Endothelial cell of umbilical vein (primary cell): Measurements from ENCODE around the gene NDRG2. TPM values are rescaled to one million over a fixed set of nuclear protein-coding genes. Genes with fewer than 3 reads are reported as not detected.

Experiments
- BruUV-seq: library from RNA; stranded (reverse); fragments of 400-500 nt; replicated peaks from 2 replicates; lab custom pipeline; 2021; lab: Mats Ljungman, UMichigan
- CTCF ChIA-PET: fragments of 300-600, 350-600 bp; sonication (Branson Sonifier 250); formaldehyde crosslinking; loops from one replicate; lab custom pipeline; 2021; ENCODE audit warnings: antibody characterized with exemption, inconsistent platforms; lab: Charles Lee
- POLR2A ChIA-PET: fragments of 300-600, 350-600 bp; sonication (Branson Sonifier 250); formaldehyde crosslinking; loops from one replicate; lab custom pipeline; 2021; ENCODE audit warnings: antibody characterized with exemption, inconsistent platforms; lab: Charles Lee
- DNase-seq: peaks from one replicate; pipeline ENCODE4 v3.0.0-alpha.2; 2011; ENCODE audit warnings: low read depth, low spot score
- FAIRE-seq: peaks from 2 replicates; lab custom pipeline; 2011; peaks lifted over from hg19 to GRCh38; lab: Jason Lieb, UNC
- H2AFZ ChIP-seq: 2 replicates; pipeline ENCODE4 v1.6.0; 2012; ENCODE audit warnings: low read depth, low read length, control low read depth, inconsistent platforms
- H3K27ac ChIP-seq: 2 replicates; pipeline ENCODE4 v1.5.1; 2011; ENCODE audit warnings: low read depth, mild to moderate bottlenecking, control low read depth, low read length, moderate library complexity; ENCODE audit not compliant: insufficient read depth
- H3K27me3 ChIP-seq, 2 experiments: 2 replicates each; pipeline versions ENCODE4 v1.6.0 to v1.6.1; 2011; ENCODE audit warnings: low read length in 2 of 2, mixed read lengths in 1 of 2; ENCODE audit not compliant: control insufficient read depth in 2 of 2, insufficient read depth in 2 of 2
- H3K36me3 ChIP-seq, 2 experiments: 2 replicates in 1 of 2; 3 replicates in 1 of 2; pipeline ENCODE4 v1.5.1; 2011; ENCODE audit warnings: low read length in 2 of 2, mild to moderate bottlenecking in 1 of 2, moderate library complexity in 1 of 2; ENCODE audit not compliant: control insufficient read depth in 2 of 2, insufficient read depth in 2 of 2; ENCODE audit errors: extremely low read depth in 1 of 2
- H3K4me1 ChIP-seq: 3 replicates; pipeline ENCODE4 v1.5.1; 2011; ENCODE audit warnings: mild to moderate bottlenecking, low read length; ENCODE audit not compliant: control insufficient read depth, insufficient read depth; ENCODE audit errors: extremely low read depth
- H3K4me2 ChIP-seq: 2 replicates; pipeline ENCODE4 v1.6.1; 2011; ENCODE audit warnings: low read length, control low read depth, mixed read lengths; ENCODE audit not compliant: insufficient read depth
- H3K4me3 ChIP-seq, 3 experiments: fragments of 200-600 bp in 1 of 3; sonication (generic), shearing (Covaris generic) in 1 of 3; replicated peaks in 1 of 3; 2 replicates each; pipeline ENCODE4 v1.5.1; 2011 to 2016; ENCODE audit warnings: control low read depth in 3 of 3, low read length in 3 of 3, mild to moderate bottlenecking in 2 of 3, inconsistent platforms in 1 of 3, low read depth in 1 of 3, moderate library complexity in 1 of 3; ENCODE audit not compliant: insufficient read depth in 1 of 3
- H3K79me2 ChIP-seq: 2 replicates; pipeline ENCODE4 v1.6.0; 2012; ENCODE audit warnings: low read length, inconsistent platforms; ENCODE audit not compliant: control insufficient read depth, insufficient read depth
- H3K9ac ChIP-seq: replicated peaks from 2 replicates; pipeline ENCODE3; 2011; ENCODE audit warnings: low read length, control low read depth; ENCODE audit not compliant: insufficient read depth; ENCODE audit errors: extremely low read depth
- H3K9me1 ChIP-seq: replicated peaks from 3 replicates; pipeline ENCODE4 v1.6.0; 2011; ENCODE audit warnings: mild to moderate bottlenecking, low read length; ENCODE audit not compliant: control insufficient read depth, insufficient read depth; ENCODE audit errors: extremely low read depth
- H3K9me3 ChIP-seq: replicated peaks from 2 replicates; pipeline ENCODE4 v1.5.1; 2012; ENCODE audit warnings: low read length, inconsistent platforms; ENCODE audit not compliant: control insufficient read depth, insufficient read depth
- H4K20me1 ChIP-seq: replicated peaks from 2 replicates; pipeline ENCODE3; 2011; ENCODE audit warnings: mild to moderate bottlenecking, low read length; ENCODE audit not compliant: control insufficient read depth, insufficient read depth; ENCODE audit errors: extremely low read depth
- EZH2 ChIP-seq: IDR thresholded peaks from 2 replicates; pipeline ENCODE4 v1.6.1; 2012; ENCODE audit warnings: borderline replicate concordance, low read depth, mild to moderate bottlenecking, moderate library complexity, low read length, inconsistent platforms; ENCODE audit not compliant: severe bottlenecking
- FOS ChIP-seq: IDR thresholded peaks from 2 replicates; pipeline ENCODE4 v1.6.1; 2011; ENCODE audit warnings: mild to moderate bottlenecking, low read length, moderate library complexity, borderline replicate concordance; ENCODE audit not compliant: insufficient read depth
- GATA2 ChIP-seq: IDR thresholded peaks from 2 replicates; pipeline ENCODE4 v1.7.0; 2011; ENCODE audit warnings: low read depth, mild to moderate bottlenecking, moderate library complexity, mixed read lengths, low read length; ENCODE audit not compliant: insufficient read length, insufficient read depth
- JUN ChIP-seq: IDR thresholded peaks from 2 replicates; pipeline ENCODE4 v1.6.1; 2011; ENCODE audit warnings: borderline replicate concordance, low read depth; ENCODE audit not compliant: insufficient read length, insufficient read depth
- MAX ChIP-seq: IDR thresholded peaks from 2 replicates; pipeline ENCODE4 v1.6.1; 2011; ENCODE audit not compliant: insufficient read depth, insufficient read length
- MYC ChIP-seq: IDR thresholded peaks from one replicate; pipeline ENCODE4 v1.6.1; 2011; ENCODE audit warnings: mild to moderate bottlenecking, low read depth, low read length
- POLR2A ChIP-seq: IDR thresholded peaks from 2 replicates; pipeline ENCODE4 v1.6.1; 2012; ENCODE audit warnings: low read depth, mild to moderate bottlenecking, control low read depth, low read length
- POLR2AphosphoS5 ChIP-seq: IDR thresholded peaks from 2 replicates; pipeline ENCODE4 v1.6.1; 2012; ENCODE audit warnings: low read depth, mild to moderate bottlenecking, control low read depth, low read length, moderate library complexity; ENCODE audit not compliant: insufficient read depth
- dilution Hi-C: fragments of 300-500 bp; cut with MboI; formaldehyde crosslinking; loops from one replicate; pipeline ENCODE4 v1.15.0; 2019; ENCODE audit warnings: low sequenced_read_pairs; ENCODE audit not compliant: extremely low pct_ligation_motif_present
- intact Hi-C: fragments of 100-400 bp; cut with micrococcal nuclease; formaldehyde crosslinking; loops from one replicate; pipeline ENCODE4 v1.10.0; 2022
- polyA plus RNA-seq, 4 experiments: library from polyadenylated mRNA; depleted of rRNA in 3 of 4; stranded (reverse) in 3 of 4; unstranded in 1 of 4; fragments of >200 nt; gene quantifications; 2 replicates each; pipeline versions ENCODE4 v1.2.1 to v1.2.3, GENCODE V29; 2011 to 2012; ENCODE audit warnings: missing spikeins in 1 of 4
- total RNA-seq: library from RNA; stranded (reverse); gene quantifications from 2 replicates; pipeline ENCODE4 v1.2.3, GENCODE V29; 2021
- TF ChIP-seq, protein P1 (sequence below), 2 donors: IDR thresholded peaks; 1 replicate in 1 of 2; 2 replicates in 1 of 2; pipeline ENCODE4 v1.5.1; 2011; ENCODE audit warnings: low read length in 2 of 2, mild to moderate bottlenecking in 2 of 2, moderate library complexity in 2 of 2, control low read depth in 1 of 2, inconsistent platforms in 1 of 2, low read depth in 1 of 2; ENCODE audit not compliant: insufficient read depth in 1 of 2; ENCODE audit errors: extremely low read depth in 1 of 2

Gene NDRG2
- total and polyA plus RNA-seq, 2 donors (not counting 3 experiments of a cell fraction or from before 2014, with no cell fraction given): 0.54 TPM; not detected in 1

- no peaks in the 10 kb centered on the region for H3K9me1 ChIP-seq
- intact Hi-C loops (no loop called here), dilution Hi-C loops (no loop called here)
- ChIA-PET CTCF (interaction anchor here (2.5 to 10.1 kb wide), 2 partner anchors 21 to 58 kb away, joined by 6 to 86 read pairs; no protein-coding TSS in a partner anchor), POLR2A (no interaction called here)
- H3K4me3 ChIP-seq: no peak within 1 kb of the TSS
- no peak within 1 kb of the TSS for H2AFZ ChIP-seq
- H4K20me1 ChIP-seq: no peaks in the 10 kb centered on the region
- H3K4me2 ChIP-seq: no peak within 1 kb of the TSS
- H3K4me1 ChIP-seq: peaks cover 4% of the 10 kb centered on the region
- H3K79me2 ChIP-seq: no peaks in the 10 kb centered on the region
- FAIRE-seq: no peak
- TF ChIP-seq MYC (no peak), FOS (no peak), MAX (no peak), EZH2 (no peak), POLR2A (no peak), POLR2AphosphoS5 (no peak), JUN (no peak), GATA2 (no peak)
- TF ChIP-seq, protein P1, sequence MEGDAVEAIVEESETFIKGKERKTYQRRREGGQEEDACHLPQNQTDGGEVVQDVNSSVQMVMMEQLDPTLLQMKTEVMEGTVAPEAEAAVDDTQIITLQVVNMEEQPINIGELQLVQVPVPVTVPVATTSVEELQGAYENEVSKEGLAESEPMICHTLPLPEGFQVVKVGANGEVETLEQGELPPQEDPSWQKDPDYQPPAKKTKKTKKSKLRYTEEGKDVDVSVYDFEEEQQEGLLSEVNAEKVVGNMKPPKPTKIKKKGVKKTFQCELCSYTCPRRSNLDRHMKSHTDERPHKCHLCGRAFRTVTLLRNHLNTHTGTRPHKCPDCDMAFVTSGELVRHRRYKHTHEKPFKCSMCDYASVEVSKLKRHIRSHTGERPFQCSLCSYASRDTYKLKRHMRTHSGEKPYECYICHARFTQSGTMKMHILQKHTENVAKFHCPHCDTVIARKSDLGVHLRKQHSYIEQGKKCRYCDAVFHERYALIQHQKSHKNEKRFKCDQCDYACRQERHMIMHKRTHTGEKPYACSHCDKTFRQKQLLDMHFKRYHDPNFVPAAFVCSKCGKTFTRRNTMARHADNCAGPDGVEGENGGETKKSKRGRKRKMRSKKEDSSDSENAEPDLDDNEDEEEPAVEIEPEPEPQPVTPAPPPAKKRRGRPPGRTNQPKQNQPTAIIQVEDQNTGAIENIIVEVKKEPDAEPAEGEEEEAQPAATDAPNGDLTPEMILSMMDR (IDR thresholded peaks at IDR 0.05; ENCODE audit: extremely low read depth in 1 of 2, insufficient read depth in 1 of 2, low read depth in 1 of 2, low read length in 2 of 2): no peak
- no peak within 1 kb of the TSS for H3K27ac ChIP-seq
- no peak for DNase-seq
- peaks cover 24 to 29% of the 10 kb centered on the region in 2 experiments for H3K27me3 ChIP-seq
- H3K36me3 ChIP-seq: no peaks in the 10 kb centered on the region
- H3K9me3 ChIP-seq: no peaks in the 10 kb centered on the region
- no peak within 1 kb of the TSS for H3K9ac ChIP-seq
- BruUV-seq: no TSS peak
These were observed 9.8 kb upstream of the NDRG2 start, which contains the start of gene RNASE13 for GRCh38 chr14:21034707-21035106. TSS of gene RNASE13 (minus strand) at chr14:21034807. CDS start at chr14:21034288, 519 bp downstream.
